Liver (tissue), 9 donors: ENCODE data around the gene CHD8. TPM values are rescaled to one million over a fixed set of nuclear protein-coding genes. Genes with fewer than 3 reads are reported as not detected.

Experiments used
- DNase-seq: peaks from one replicate; pipeline ENCODE4 v3.0.0-alpha.2; 2017; ENCODE audit warnings: low spot score
- H3K27ac ChIP-seq, 2 donors: one replicate each; pipeline ENCODE4 v1.7.0; 2013; ENCODE audit warnings: inconsistent platforms in 2 of 2, low read length in 2 of 2, control low read depth in 1 of 2, low read depth in 1 of 2, mild to moderate bottlenecking in 1 of 2
- H3K27me3 ChIP-seq, 4 donors: one replicate each; pipeline versions ENCODE4 v1.6.1 to v1.7.0; 2013; ENCODE audit warnings: low read length in 3 of 4, inconsistent platforms in 1 of 4, mild to moderate bottlenecking in 1 of 4, moderate library complexity in 1 of 4; ENCODE audit not compliant: control insufficient read depth in 4 of 4, insufficient read depth in 4 of 4
- H3K36me3 ChIP-seq, 4 donors: one replicate each; pipeline versions ENCODE4 v1.6.1 to v1.7.0; 2013; ENCODE audit warnings: low read length in 3 of 4, mild to moderate bottlenecking in 3 of 4, low read depth in 1 of 4, moderate library complexity in 1 of 4; ENCODE audit not compliant: control insufficient read depth in 4 of 4, insufficient read depth in 3 of 4
- H3K4me1 ChIP-seq, 4 donors: one replicate each; pipeline versions ENCODE4 v1.6.1 to v1.7.0; 2013; ENCODE audit warnings: low read length in 3 of 4, mild to moderate bottlenecking in 3 of 4, moderate library complexity in 1 of 4; ENCODE audit not compliant: control insufficient read depth in 4 of 4, insufficient read depth in 4 of 4
- H3K4me3 ChIP-seq, 3 donors: one replicate each; pipeline versions ENCODE4 v1.6.1 to v1.7.0; 2013; ENCODE audit warnings: low read length in 3 of 3, control low read depth in 1 of 3, low read depth in 1 of 3, mild to moderate bottlenecking in 1 of 3
- H3K9ac ChIP-seq, 2 donors: one replicate each; pipeline ENCODE4 v1.7.0; 2013; ENCODE audit warnings: low read length in 2 of 2, mild to moderate bottlenecking in 2 of 2, moderate library complexity in 2 of 2, control low read depth in 1 of 2, low read depth in 1 of 2
- H3K9me3 ChIP-seq, 4 donors: one replicate each; pipeline versions ENCODE4 v1.6.1 to v1.7.0; 2013; ENCODE audit warnings: low read length in 3 of 4; ENCODE audit not compliant: control insufficient read depth in 4 of 4
- EGR1 ChIP-seq, 2 donors: IDR thresholded peaks; 2 replicates each; pipeline ENCODE4 v1.6.1; 2016 to 2018; ENCODE audit warnings: antibody characterized with exemption in 2 of 2, low read depth in 2 of 2
- FOXA1 ChIP-seq: IDR thresholded peaks from 2 replicates; pipeline ENCODE4 v1.6.1; 2016; ENCODE audit warnings: antibody characterized with exemption
- FOXA2 ChIP-seq: IDR thresholded peaks from 2 replicates; pipeline ENCODE4 v1.6.1; 2016; ENCODE audit warnings: antibody characterized with exemption
- GABPA ChIP-seq, 2 donors: IDR thresholded peaks in 1 of 2; conservative IDR thresholded peaks in 1 of 2; 2 replicates each; pipeline ENCODE4 v1.6.1; 2016; ENCODE audit warnings: antibody characterized with exemption in 2 of 2, mild to moderate bottlenecking in 1 of 2, moderate library complexity in 1 of 2
- HNF4G ChIP-seq: IDR thresholded peaks from 2 replicates; pipeline ENCODE4 v1.6.1; 2016; ENCODE audit warnings: antibody characterized with exemption
- JUND ChIP-seq, 2 donors: IDR thresholded peaks; 2 replicates each; pipeline ENCODE4 v1.6.1; 2016; ENCODE audit warnings: antibody characterized with exemption in 2 of 2
- RAD21 ChIP-seq, 2 donors: IDR thresholded peaks; 2 replicates each; pipeline ENCODE4 v1.6.1; 2016; ENCODE audit warnings: antibody characterized with exemption in 2 of 2, mild to moderate bottlenecking in 2 of 2
- RXRA ChIP-seq, 2 donors: IDR thresholded peaks; 2 replicates each; pipeline ENCODE4 v1.6.1; 2017 to 2018; ENCODE audit warnings: antibody characterized with exemption in 2 of 2, mild to moderate bottlenecking in 1 of 2
- SP1 ChIP-seq: IDR thresholded peaks from 2 replicates; pipeline ENCODE4 v1.6.1; 2018; ENCODE audit warnings: antibody characterized with exemption, mild to moderate bottlenecking
- YY1 ChIP-seq: IDR thresholded peaks from 2 replicates; pipeline ENCODE4 v1.6.1; 2016; ENCODE audit warnings: antibody characterized with exemption, mild to moderate bottlenecking
- ZBTB33 ChIP-seq: IDR thresholded peaks from 2 replicates; pipeline ENCODE4 v1.6.1; 2016; ENCODE audit warnings: antibody characterized with exemption
- WGBS: extraction: QIAGEN DNeasy Blood & Tissue Kit; methylation state at CpG from one replicate; pipeline ENCODE4 v1.1.7; 2013; 5-methylcytosine and 5-hydroxymethylcytosine counted together
- polyA plus RNA-seq, 2 donors: library from polyadenylated mRNA; stranded (reverse) in 1 of 2; unstranded in 1 of 2; fragments of 200-250 nt in 1 of 2; fragments of >200 nt in 1 of 2; fragmentation: Nextera tagmentation in 1 of 2; extraction: Ambion mirVana in 1 of 2; gene quantifications; one replicate each; pipeline versions ENCODE4 v1.2.1 to v1.2.3, GENCODE V29; 2013 to 2015
- total RNA-seq, 2 donors: library from RNA; depleted of rRNA; stranded (reverse); fragments of >200 nt; gene quantifications; one replicate each; pipeline ENCODE4 v1.2.3, GENCODE V29; 2014
- TF ChIP-seq, protein P1 (sequence below): fragments of 150-350 bp; IDR thresholded peaks from 2 replicates; pipeline ENCODE4 v1.5.1; 2017; ENCODE audit warnings: improper control_type of control experiment, low read depth, low read length; ENCODE audit not compliant: missing input control
- donor health status: healthy.
- donor health status: healthy.
- donor health status: healthy.
- donor health status: healthy.
- donor health status: healthy.

The CHD8 gene
- total and polyA plus RNA-seq, 4 donors, result 9.6 to 29.5 (median 19.2) TPM

- TF ChIP-seq RXRA (IDR thresholded peaks at IDR 0.05) (no peak), JUND (IDR thresholded peaks at IDR 0.05) (no peak), FOXA2 (no peak), GABPA (IDR thresholded peaks at IDR 0.05 in 1 of 2, conservative IDR thresholded peaks at IDR 0.05 in 1 of 2) (no peak)
- TF ChIP-seq, protein P1, sequence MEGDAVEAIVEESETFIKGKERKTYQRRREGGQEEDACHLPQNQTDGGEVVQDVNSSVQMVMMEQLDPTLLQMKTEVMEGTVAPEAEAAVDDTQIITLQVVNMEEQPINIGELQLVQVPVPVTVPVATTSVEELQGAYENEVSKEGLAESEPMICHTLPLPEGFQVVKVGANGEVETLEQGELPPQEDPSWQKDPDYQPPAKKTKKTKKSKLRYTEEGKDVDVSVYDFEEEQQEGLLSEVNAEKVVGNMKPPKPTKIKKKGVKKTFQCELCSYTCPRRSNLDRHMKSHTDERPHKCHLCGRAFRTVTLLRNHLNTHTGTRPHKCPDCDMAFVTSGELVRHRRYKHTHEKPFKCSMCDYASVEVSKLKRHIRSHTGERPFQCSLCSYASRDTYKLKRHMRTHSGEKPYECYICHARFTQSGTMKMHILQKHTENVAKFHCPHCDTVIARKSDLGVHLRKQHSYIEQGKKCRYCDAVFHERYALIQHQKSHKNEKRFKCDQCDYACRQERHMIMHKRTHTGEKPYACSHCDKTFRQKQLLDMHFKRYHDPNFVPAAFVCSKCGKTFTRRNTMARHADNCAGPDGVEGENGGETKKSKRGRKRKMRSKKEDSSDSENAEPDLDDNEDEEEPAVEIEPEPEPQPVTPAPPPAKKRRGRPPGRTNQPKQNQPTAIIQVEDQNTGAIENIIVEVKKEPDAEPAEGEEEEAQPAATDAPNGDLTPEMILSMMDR, result no peak
- DNase-seq, result no peak
- WGBS, result 96% methylated on average over 5 of the region's 5 CpGs
- Histone ChIP-seq H3K36me3 (peaks cover 3 to 63% (median 41%) of the 10 kb centered on the region in 4 donors), H3K27ac (no peak overlapping the region), H3K4me3 (no peak overlapping the region), H3K27me3 (no peaks in the 10 kb centered on the region), H3K9me3 (no peaks in the 10 kb centered on the region), H3K9ac (no peak overlapping the region), H3K4me1 (no peaks in the 10 kb centered on the region)
Observed at GRCh38 chr14:21501568-21501967, 45.6 kb upstream of the CHD8 start.

DNA sequence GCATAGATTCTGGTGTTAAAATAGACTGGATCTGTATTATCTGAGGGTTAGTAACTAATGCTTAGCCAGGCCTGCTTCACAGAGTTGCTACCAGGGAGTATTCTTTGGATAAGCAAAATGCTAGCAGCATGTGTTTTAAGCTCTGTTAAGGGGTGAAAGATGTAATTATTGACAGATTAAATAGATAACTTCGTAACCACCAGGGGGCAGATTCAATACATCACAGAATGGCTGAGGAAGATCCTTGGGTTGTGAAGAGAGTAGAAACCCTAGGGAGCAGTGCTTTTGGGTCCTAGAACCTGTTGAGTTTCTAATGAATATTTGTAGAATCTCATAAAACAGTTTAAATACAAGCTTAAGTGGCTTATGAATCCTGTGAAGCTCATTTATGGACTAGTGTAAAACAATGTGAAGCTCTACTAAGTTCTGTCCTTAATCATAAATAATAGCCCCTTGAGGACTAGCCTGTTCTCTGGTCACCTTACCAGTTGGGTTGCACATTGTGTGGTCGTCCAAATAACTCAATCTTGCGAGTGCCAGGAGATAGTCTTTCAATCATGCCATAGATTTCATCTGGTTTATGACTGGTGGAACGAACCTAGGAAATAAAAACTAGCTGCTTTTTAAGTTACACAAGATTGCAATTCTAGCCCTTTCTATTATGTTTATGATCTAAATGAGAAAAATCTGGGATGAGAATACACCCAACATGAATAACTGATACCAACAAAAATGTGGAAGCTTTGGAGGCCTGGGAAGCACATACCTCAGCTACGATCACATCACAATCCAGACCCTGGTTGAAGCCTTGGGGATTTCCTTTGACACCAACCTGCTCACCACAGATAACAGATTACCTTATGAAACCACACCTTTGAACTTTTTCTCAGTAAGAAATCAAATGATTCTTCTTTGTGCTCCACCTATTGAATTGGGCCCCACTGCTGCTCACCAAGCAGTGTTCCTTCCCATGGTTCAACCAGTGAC lies 42.9 kb upstream of the CHD8 start:
- no peak for TF ChIP-seq RXRA (IDR thresholded peaks at IDR 0.05)
- TF ChIP-seq HNF4G, result no peak
- TF ChIP-seq EGR1 (IDR thresholded peaks at IDR 0.05; ENCODE audit: low read depth in 2 of 2), result no peak
- no peak for TF ChIP-seq FOXA1
- no peak for TF ChIP-seq GABPA (IDR thresholded peaks at IDR 0.05 in 1 of 2, conservative IDR thresholded peaks at IDR 0.05 in 1 of 2)
- TF ChIP-seq ZBTB33, result no peak
- TF ChIP-seq SP1, result no peak
- TF ChIP-seq, protein P1, result peak; percentile 39
- TF ChIP-seq RAD21 (IDR thresholded peaks at IDR 0.05), result peak; percentile 64 to 80
- TF ChIP-seq YY1, result no peak
- H3K4me1 ChIP-seq, result no peaks in the 10 kb centered on the region
- H3K27me3 ChIP-seq, result no peaks in the 10 kb centered on the region
- H3K9me3 ChIP-seq, result no peaks in the 10 kb centered on the region
- H3K27ac ChIP-seq, result no peak overlapping the region
- no peak overlapping the region for H3K9ac ChIP-seq
- peaks cover 6 to 82% (median 58%) of the 10 kb centered on the region in 4 donors for H3K36me3 ChIP-seq
- 69% methylated on average over 5 of the region's 5 CpGs for WGBS
- H3K4me3 ChIP-seq, result no peak overlapping the region
- DNase-seq, result no peak
